HEK293T (cell line): ENCODE results near the gene MYO18A.

Experiments used
- CTCF ChIA-PET: fragments of 350-600 bp; formaldehyde crosslinking; extraction: SDS; loops from one replicate; lab custom pipeline; 2021; ENCODE audit warnings: antibody characterized with exemption, inconsistent platforms; lab: Yijun Ruan, JAX
- POLR2A ChIA-PET: fragments of 350-600 bp; formaldehyde crosslinking; extraction: SDS; loops from one replicate; lab custom pipeline; 2020; ENCODE audit warnings: antibody characterized with exemption, inconsistent platforms; lab: Yijun Ruan, JAX
- DNase-seq: peaks from one replicate; pipeline ENCODE4 v3.0.0; 2012; ENCODE audit warnings: mixed read lengths; ENCODE audit errors: extremely low spot score
- ARNT ChIP-seq: fragments of 450-650 bp; IDR thresholded peaks from 2 replicates; pipeline ENCODE4 v1.6.1; 2017; ENCODE audit warnings: mild to moderate bottlenecking
- BHLHE40 ChIP-seq: fragments of 450-650 bp; IDR thresholded peaks from 2 replicates; pipeline ENCODE4 v1.6.1; 2016; ENCODE audit warnings: mild to moderate bottlenecking, moderate library complexity, borderline replicate concordance
- CTBP1 ChIP-seq: fragments of 450-650 bp; IDR thresholded peaks from 2 replicates; pipeline ENCODE4 v1.6.1; 2016; ENCODE audit warnings: borderline replicate concordance
- ELF4 ChIP-seq: fragments of 450-650 bp; IDR thresholded peaks from 2 replicates; pipeline ENCODE4 v1.6.1; 2017; ENCODE audit warnings: antibody characterized with exemption
- FOXA1 ChIP-seq: fragments of 450-650 bp; IDR thresholded peaks from 2 replicates; pipeline ENCODE4 v1.6.1; 2016; ENCODE audit warnings: mild to moderate bottlenecking
- FOXK2 ChIP-seq: fragments of 450-650 bp; IDR thresholded peaks from 2 replicates; pipeline ENCODE4 v1.6.1; 2016; ENCODE audit warnings: mild to moderate bottlenecking
- FOXM1 ChIP-seq: fragments of 450-650 bp; IDR thresholded peaks from 2 replicates; pipeline ENCODE4 v1.6.1; 2017; ENCODE audit warnings: mild to moderate bottlenecking, borderline replicate concordance
- HDGF ChIP-seq: fragments of 450-650 bp; IDR thresholded peaks from 2 replicates; pipeline ENCODE4 v1.6.1; 2017; ENCODE audit warnings: antibody characterized with exemption, borderline replicate concordance
- L3MBTL2 ChIP-seq: fragments of 450-650 bp; conservative IDR thresholded peaks from 2 replicates; pipeline ENCODE4 v1.6.1; 2016; ENCODE audit warnings: mild to moderate bottlenecking
- LEF1 ChIP-seq: fragments of 450-650 bp; IDR thresholded peaks from 2 replicates; pipeline ENCODE4 v1.6.1; 2017; ENCODE audit warnings: mild to moderate bottlenecking, borderline replicate concordance
- NFRKB ChIP-seq: fragments of 450-650 bp; IDR thresholded peaks from 2 replicates; pipeline ENCODE4 v1.6.1; 2016; ENCODE audit warnings: mild to moderate bottlenecking, moderate library complexity
- PKNOX1 ChIP-seq: fragments of 450-650 bp; IDR thresholded peaks from 2 replicates; pipeline ENCODE4 v1.6.1; 2016
- SP1 ChIP-seq: fragments of 450-650 bp; IDR thresholded peaks from 2 replicates; pipeline ENCODE4 v1.6.1; 2017
- SUZ12 ChIP-seq: fragments of 450-650 bp; IDR thresholded peaks from 2 replicates; pipeline ENCODE4 v1.6.1; 2016; ENCODE audit warnings: mild to moderate bottlenecking
- TARDBP ChIP-seq: fragments of 450-650 bp; IDR thresholded peaks from 2 replicates; pipeline ENCODE4 v1.6.1; 2016
- ZNF384 ChIP-seq: fragments of 450-650 bp; IDR thresholded peaks from 2 replicates; pipeline ENCODE4 v1.6.1; 2016

Gene MYO18A

GRCh38 chr17:29138971-29139691 lies 41.1 kb downstream of the MYO18A start:
- TF ChIP-seq HDGF = no peak
- TF ChIP-seq FOXA1 = no peak
- no peak for TF ChIP-seq FOXM1
- TF ChIP-seq SUZ12 = no peak
- TF ChIP-seq L3MBTL2 = no peak
- TF ChIP-seq SP1 = no peak
- TF ChIP-seq LEF1 = no peak
- no peak for TF ChIP-seq CTBP1
- no peak for TF ChIP-seq ARNT
- TF ChIP-seq FOXK2 = no peak
- TF ChIP-seq BHLHE40 = no peak
- no peak for TF ChIP-seq ELF4
- no peak for TF ChIP-seq ZNF384
- TF ChIP-seq PKNOX1 = no peak
- TF ChIP-seq TARDBP = no peak
- no peak for TF ChIP-seq NFRKB
- ChIA-PET POLR2A (interaction anchor here (1.2 to 1.8 kb wide), 5 partner anchors 8 to 41 kb away, joined by 3 to 10 read pairs (median 4); partner anchors contain the start of gene MYO18A), CTCF (interaction anchor here (1.0 to 2.5 kb wide), 4 partner anchors 15 to 186 kb away, joined by 4 to 12 read pairs (median 8); no protein-coding TSS in a partner anchor)
- no peak for DNase-seq

GRCh38 chr17:29138184-29138955 lies 41.8 kb downstream of the MYO18A start:
- ChIA-PET POLR2A (interaction anchor here (0.9 to 1.4 kb wide), 2 partner anchors 11 to 187 kb away, joined by 3 to 4 read pairs; partner anchors contain the start of gene PHF12), CTCF (interaction anchor here (1.7 to 2.5 kb wide), 2 partner anchors 14 to 22 kb away, joined by 10 to 12 read pairs; no protein-coding TSS in a partner anchor)
- TF ChIP-seq SP1 = no peak
- no peak for TF ChIP-seq LEF1
- no peak for TF ChIP-seq FOXK2
- TF ChIP-seq NFRKB = no peak
- no peak for TF ChIP-seq L3MBTL2
- TF ChIP-seq SUZ12 = no peak
- TF ChIP-seq CTBP1 = no peak
- TF ChIP-seq PKNOX1 = no peak
- TF ChIP-seq TARDBP = no peak
- no peak for TF ChIP-seq ZNF384
- TF ChIP-seq HDGF = no peak
- TF ChIP-seq FOXM1 = no peak
- DNase-seq = no peak

GRCh38 chr17:29136998-29137730 lies 43.0 kb downstream of the MYO18A start:
- no peak for DNase-seq
- TF ChIP-seq FOXA1 (no peak), LEF1 (no peak), ARNT (no peak), FOXK2 (no peak), L3MBTL2 (no peak), FOXM1 (no peak), HDGF (no peak), PKNOX1 (no peak), ZNF384 (no peak)
- POLR2A ChIA-PET = interaction anchor here (0.9 kb wide), 1 partner anchor 186 kb away, joined by 3 read pairs; the partner anchor contains the start of gene PHF12
- CTCF ChIA-PET = interaction anchor here (0.9 kb wide), 1 partner anchor 20 kb away, joined by 3 read pairs; no protein-coding TSS in a partner anchor

- TF ChIP-seq SUZ12 (no peak), BHLHE40 (no peak), LEF1 (no peak), L3MBTL2 (no peak), FOXM1 (no peak), ARNT (no peak), FOXK2 (no peak), FOXA1 (no peak), NFRKB (no peak), ZNF384 (no peak), TARDBP (no peak), CTBP1 (no peak), PKNOX1 (no peak), ELF4 (no peak), HDGF (no peak)
- CTCF ChIA-PET = interaction anchor here (0.6 kb wide), 1 partner anchor 39 kb away, joined by 4 read pairs; no protein-coding TSS in a partner anchor
- DNase-seq = no peak
- POLR2A ChIA-PET = no interaction called here
These were observed 44.7 kb downstream of the MYO18A start for GRCh38 chr17:29135464-29135863.
